Right cardiac atrium (tissue), 5 donors: ENCODE data around the gene ANKRD11. TPM values are rescaled to one million over a fixed set of nuclear protein-coding genes. Genes with fewer than 3 reads are reported as not detected.
A peak's percentile ranks its signal among the peaks of the same experiment; 100 is the strongest.
"Not testable (repeated sequence)": the region's sequence is repeated elsewhere in the genome, so short reads cannot be mapped to it uniquely, and the experiment has no call there.

ENCODE experiments used
- ATAC-seq, 2 donors: fragments of 200-7000 bp; cut with Tn5 transposase; one replicate each; pipeline versions ENCODE4 v1.8.0 to v1.9.1; 2020; ENCODE audit warnings: moderate library complexity in 2 of 2, mild to moderate bottlenecking in 1 of 2
- DNase-seq, 3 donors: peaks; one replicate each; pipeline ENCODE4 v3.0.0-alpha.2; 2020
- H3K27ac ChIP-seq: one replicate; pipeline ENCODE4 v1.5.1; 2013; ENCODE audit warnings: mild to moderate bottlenecking, low read length, control low read depth, moderate library complexity
- H3K27me3 ChIP-seq: one replicate; pipeline ENCODE4 v1.6.1; 2013; ENCODE audit not compliant: control insufficient read depth, insufficient read depth
- H3K4me1 ChIP-seq: one replicate; pipeline ENCODE4 v1.6.1; 2013; ENCODE audit warnings: low read length; ENCODE audit not compliant: control insufficient read depth, insufficient read depth
- H3K4me3 ChIP-seq: one replicate; pipeline ENCODE4 v1.5.1; 2013; ENCODE audit warnings: low read length, control low read depth
- H3K9me3 ChIP-seq: one replicate; pipeline ENCODE4 v1.6.1; 2013; ENCODE audit warnings: low read length; ENCODE audit not compliant: control insufficient read depth
- WGBS: extraction: QIAGEN DNeasy Blood & Tissue Kit; methylation state at CpG from one replicate; pipeline ENCODE4 v1.1.7; 2013; 5-methylcytosine and 5-hydroxymethylcytosine counted together
- intact Hi-C, 4 donors: fragments of 100-400 bp; cut with DNase I; formaldehyde crosslinking; loops; one replicate each; pipeline versions ENCODE4 v1.11.0 to v1.14.0; 2022 to 2023
- polyA plus RNA-seq: library from polyadenylated mRNA; stranded (reverse); fragments of 200-250 nt; gene quantifications from one replicate; pipeline ENCODE4 v1.2.3, GENCODE V29; 2013
- total RNA-seq, 4 donors: library from RNA; stranded (reverse); fragmentation: NEBNext Ultra II Directional; extraction: Animal tissue kit (Norgen Biotek cat#: 25700); gene quantifications; one replicate each; pipeline ENCODE4 v1.2.1, GENCODE V29; 2021
- donor health status: healthy with polysubstance abuse.
- donor health status: DM: no; HTN: yes; CAD: no.
- donor health status: DM: no; HTN: no; CAD: no.
- donor health status: DM: no; HTN: yes; CAD: no; lungs with severe emphysema.
- donor health status: DM: yes; HTN: yes; CAD: no.

ANKRD11 gene
- total and polyA plus RNA-seq, 5 donors = 75.3 to 98.9 (median 95.3) TPM

- H3K9me3 ChIP-seq, H3K4me3 ChIP-seq, H3K4me1 ChIP-seq, DNase-seq, ATAC-seq, H3K27ac ChIP-seq, H3K27me3 ChIP-seq, intact Hi-C loops: not testable (repeated sequence)
- 82% methylated on average over 15 of the region's 15 CpGs for WGBS
Measured at GRCh38 chr16:89461890-89462289, 28.5 kb downstream of the ANKRD11 start.

- no peaks in the 10 kb centered on the region for H3K9me3 ChIP-seq
- no peak overlapping the region for H3K27ac ChIP-seq
- intact Hi-C loops = no loop called here
- DNase-seq = no peak
- 87% methylated on average over 6 of the region's 6 CpGs for WGBS
- no peaks in the 10 kb centered on the region for H3K27me3 ChIP-seq
- peaks cover 2% of the 10 kb centered on the region for H3K4me1 ChIP-seq
- ATAC-seq = no peak
- H3K4me3 ChIP-seq = no peak overlapping the region
Measured at GRCh38 chr16:89460556-89460955, 29.8 kb downstream of the ANKRD11 start.

- Histone ChIP-seq H3K4me3 (no peak overlapping the region), H3K27me3 (no peaks in the 10 kb centered on the region), H3K9me3 (no peaks in the 10 kb centered on the region), H3K27ac (no peak overlapping the region), H3K4me1 (peaks cover 4% of the 10 kb centered on the region)
- intact Hi-C loops = no loop called here
- no peak for ATAC-seq
- DNase-seq = no peak
- WGBS = 61% methylated on average over 2 of the region's 2 CpGs
Measured at GRCh38 chr16:89458967-89459366, 31.4 kb downstream of the ANKRD11 start.

- Histone ChIP-seq H3K27me3 (no peaks in the 10 kb centered on the region), H3K4me3 (no peak overlapping the region), H3K27ac (no peak overlapping the region), H3K9me3 (no peaks in the 10 kb centered on the region), H3K4me1 (peaks cover 8% of the 10 kb centered on the region)
- intact Hi-C loops = no loop called here
- ATAC-seq (no peak), DNase-seq (no peak)
- whole genome bisulfite sequencing = 80% methylated on average over 7 of the region's 7 CpGs
Measured at GRCh38 chr16:89458551-89458950, 31.8 kb downstream of the ANKRD11 start.

GRCh38 chr16:89456419-89456959 lies 33.9 kb downstream of the ANKRD11 start:
- H3K4me3 ChIP-seq = no peak overlapping the region
- WGBS = 79% methylated on average over 12 of the region's 12 CpGs
- ATAC-seq = no peak

GRCh38 chr16:89455692-89456091 lies 34.7 kb downstream of the ANKRD11 start:
- WGBS = 98% methylated on average over 2 of the region's 2 CpGs
- peaks cover 11% of the 10 kb centered on the region for H3K4me1 ChIP-seq
- DNase-seq = no peak
- no peak for ATAC-seq
- H3K27me3 ChIP-seq = no peaks in the 10 kb centered on the region
- intact Hi-C loops = no loop called here
- H3K4me3 ChIP-seq = no peak overlapping the region
- no peak overlapping the region for H3K27ac ChIP-seq
- H3K9me3 ChIP-seq = no peaks in the 10 kb centered on the region

More at GRCh38 chr16:89456419-89456959, 33.9 kb downstream of the ANKRD11 start:
- intact Hi-C loops = no loop called here
- H3K27ac ChIP-seq = no peak overlapping the region
- DNase-seq = no peak
- H3K9me3 ChIP-seq = no peaks in the 10 kb centered on the region
- H3K4me1 ChIP-seq = peaks cover 11% of the 10 kb centered on the region
- no peaks in the 10 kb centered on the region for H3K27me3 ChIP-seq

- no peak for DNase-seq
- H3K4me3 ChIP-seq = no peak overlapping the region
- intact Hi-C loops = no loop called here
- no peak overlapping the region for H3K27ac ChIP-seq
- no peak for ATAC-seq
- H3K9me3 ChIP-seq = no peaks in the 10 kb centered on the region
- 89% methylated on average over 2 of the region's 2 CpGs for WGBS
- no peaks in the 10 kb centered on the region for H3K27me3 ChIP-seq
- H3K4me1 ChIP-seq = peaks cover 11% of the 10 kb centered on the region
Measured at GRCh38 chr16:89455178-89455577, 35.2 kb downstream of the ANKRD11 start.

GRCh38 chr16:89454378-89455125 lies 35.8 kb downstream of the ANKRD11 start:
- H3K4me3 ChIP-seq, H3K27me3 ChIP-seq, DNase-seq, intact Hi-C loops, ATAC-seq, H3K27ac ChIP-seq, H3K9me3 ChIP-seq: not testable (repeated sequence)
- 95% methylated on average over 3 of the region's 3 CpGs for WGBS
- peaks cover 16% of the 10 kb centered on the region for H3K4me1 ChIP-seq

- no peaks in the 10 kb centered on the region for H3K27me3 ChIP-seq
- no peak overlapping the region for H3K4me3 ChIP-seq
- peak; percentile 46 to 80 (median 71) for DNase-seq
- peaks cover 16% of the 10 kb centered on the region for H3K4me1 ChIP-seq
- H3K9me3 ChIP-seq = no peaks in the 10 kb centered on the region
- 48% methylated on average over 13 of the region's 13 CpGs for WGBS
- intact Hi-C loops = no loop called here
- peak; percentile 50 to 75 for ATAC-seq
- H3K27ac ChIP-seq = peak overlapping the region; percentile 25
Measured at GRCh38 chr16:89453501-89454321, 36.6 kb downstream of the ANKRD11 start.

- 54% methylated on average over 7 of the region's 7 CpGs for WGBS
- H3K27ac ChIP-seq = no peak overlapping the region
- intact Hi-C loops = no loop called here
- DNase-seq = peak in 1 of 3 donors; percentile 40
- H3K27me3 ChIP-seq = no peaks in the 10 kb centered on the region
- no peak for ATAC-seq
- H3K4me3 ChIP-seq = no peak overlapping the region
- H3K4me1 ChIP-seq = peaks cover 15% of the 10 kb centered on the region
- H3K9me3 ChIP-seq = no peaks in the 10 kb centered on the region
Measured at GRCh38 chr16:89452925-89453324, 37.4 kb downstream of the ANKRD11 start.

- Histone ChIP-seq H3K27ac (no peak overlapping the region), H3K4me1 (peaks cover 17% of the 10 kb centered on the region), H3K9me3 (no peaks in the 10 kb centered on the region), H3K27me3 (no peaks in the 10 kb centered on the region), H3K4me3 (no peak overlapping the region)
- DNase-seq (peak in 1 of 3 donors; percentile 26), ATAC-seq (no peak)
- 83% methylated on average over 4 of the region's 4 CpGs for WGBS
- intact Hi-C loops = no loop called here
Measured at GRCh38 chr16:89452241-89452640, 38.1 kb downstream of the ANKRD11 start.
